ENCODE results near the gene EIF4G2. TPM values are rescaled to one million over a fixed set of nuclear protein-coding genes. Genes with fewer than 3 reads are reported as not detected.

EIF4G2 gene
- total RNA-seq, 6 experiments from 2014 or later: 229 to 373 (median 302) TPM

GRCh38 chr11:10800292-10800691, 8.4 kb downstream of the EIF4G2 start:
- H3K27me3 ChIP-seq: no peaks in the 10 kb centered on the region
- WGBS (ENCODE audit: insufficient coverage, low coverage, low lambda C conversion rate, missing lambda C conversion rate): 85% methylated on average over 2 of the region's 2 CpGs
- TF ChIP-seq POLR2A (IDR thresholded peaks at IDR 0.05) (no peak), CTCF (IDR thresholded peaks at IDR 0.05) (no peak)
- no peaks in the 10 kb centered on the region for H3K9me3 ChIP-seq
- peaks cover 0 to 1% (median 0%) of the 10 kb centered on the region in 4 donors for H3K4me1 ChIP-seq
- ATAC-seq (no peak), DNase-seq (no peak)
- H3K27ac ChIP-seq: no peak overlapping the region
- intact Hi-C loops (cut with DNase I): no loop called here
- H3K36me3 ChIP-seq: peaks cover 42 to 95% (median 79%) of the 10 kb centered on the region in 4 donors
- no peak overlapping the region for H3K4me3 ChIP-seq

- no peaks in the 10 kb centered on the region for H3K9me3 ChIP-seq
- DNase-seq (no peak), ATAC-seq (no peak)
- H3K4me1 ChIP-seq: no peaks in the 10 kb centered on the region
- H3K36me3 ChIP-seq: peaks cover 36 to 76% (median 61%) of the 10 kb centered on the region in 4 donors
- no peak overlapping the region for H3K4me3 ChIP-seq
- H3K27ac ChIP-seq: no peak overlapping the region
- 48% methylated on average over 4 of the region's 4 CpGs for WGBS (ENCODE audit: insufficient coverage, low coverage, low lambda C conversion rate, missing lambda C conversion rate)
- TF ChIP-seq CTCF (IDR thresholded peaks at IDR 0.05): no peak
- no peak for TF ChIP-seq POLR2A (IDR thresholded peaks at IDR 0.05)
- no peaks in the 10 kb centered on the region for H3K27me3 ChIP-seq
- intact Hi-C loops (cut with DNase I): loop anchor here in 1 of 2 donors (10.0 kb wide), 1 partner anchor 226 kb away; no protein-coding TSS in a partner anchor
These were observed 10.3 kb downstream of the EIF4G2 start for GRCh38 chr11:10798330-10798928.

- H3K9me3 ChIP-seq: no peaks in the 10 kb centered on the region
- H3K27ac ChIP-seq: no peak overlapping the region
- DNase-seq (no peak), ATAC-seq (no peak)
- 67% methylated on average over 3 of the region's 3 CpGs for WGBS (ENCODE audit: insufficient coverage, low coverage, low lambda C conversion rate, missing lambda C conversion rate)
- peaks cover 30 to 68% (median 52%) of the 10 kb centered on the region in 4 donors for H3K36me3 ChIP-seq
- H3K4me3 ChIP-seq: no peak overlapping the region
- H3K4me1 ChIP-seq: peaks cover 0 to 4% (median 0%) of the 10 kb centered on the region in 4 donors
- intact Hi-C loops (cut with DNase I): loop anchor here in 1 of 2 donors (10.0 kb wide), 1 partner anchor 227 kb away; no protein-coding TSS in a partner anchor
- H3K27me3 ChIP-seq: no peaks in the 10 kb centered on the region
- TF ChIP-seq POLR2A (IDR thresholded peaks at IDR 0.05) (no peak), CTCF (IDR thresholded peaks at IDR 0.05) (no peak)
These were observed 11.2 kb downstream of the EIF4G2 start for GRCh38 chr11:10797531-10797930.

GRCh38 chr11:10797001-10797400, 11.7 kb downstream of the EIF4G2 start:
- H3K4me3 ChIP-seq: no peak overlapping the region
- peaks cover 28 to 62% (median 47%) of the 10 kb centered on the region in 4 donors for H3K36me3 ChIP-seq
- H3K27me3 ChIP-seq: no peaks in the 10 kb centered on the region
- ATAC-seq: no peak
- intact Hi-C loops (cut with DNase I): loop anchor here in 1 of 2 donors (10.0 kb wide), 1 partner anchor 228 kb away; no protein-coding TSS in a partner anchor
- no peaks in the 10 kb centered on the region for H3K9me3 ChIP-seq
- peaks cover 0 to 6% (median 0%) of the 10 kb centered on the region in 4 donors for H3K4me1 ChIP-seq
- H3K27ac ChIP-seq: no peak overlapping the region
- TF ChIP-seq CTCF (IDR thresholded peaks at IDR 0.05) (no peak), POLR2A (IDR thresholded peaks at IDR 0.05) (no peak)
- no peak for DNase-seq
- 70% methylated on average over 2 of the region's 2 CpGs for WGBS (ENCODE audit: insufficient coverage, low coverage, low lambda C conversion rate, missing lambda C conversion rate)

All from right lobe of liver (tissue), 6 donors.